GM23338 (cell line): ENCODE data around the gene EFR3B. TPM values are rescaled to one million over a fixed set of nuclear protein-coding genes. Genes with fewer than 3 reads are reported as not detected.

ENCODE experiments used
- ATAC-seq: fragments of 200-7000 bp; cut with Tn5 transposase; 3 replicates; pipeline ENCODE4 v1.9.1; 2020
- DNase-seq: peaks from one replicate; pipeline ENCODE4 v3.0.0-alpha.2; 2015; ENCODE audit warnings: low spot score
- H2AFZ ChIP-seq: fragments of 200-600 bp; sonication (generic); 2 replicates; pipeline ENCODE4 v1.8.0; 2016; ENCODE audit warnings: antibody characterized with exemption, mild to moderate bottlenecking, moderate library complexity
- H3F3A ChIP-seq: fragments of 200-600 bp; sonication (generic); replicated peaks from 2 replicates; pipeline ENCODE4 v1.8.0; 2017; ENCODE audit warnings: antibody characterized with exemption, mixed run types, low read depth
- H3K27ac ChIP-seq: fragments of 200-600 bp; sonication (generic); 2 replicates; pipeline ENCODE4 v1.6.1; 2016; ENCODE audit warnings: low read depth
- H3K27me3 ChIP-seq: fragments of 200-600 bp; sonication (generic); 2 replicates; pipeline ENCODE4 v1.8.0; 2016; ENCODE audit warnings: mild to moderate bottlenecking, mixed run types, moderate library complexity; ENCODE audit not compliant: insufficient read depth
- H3K36me3 ChIP-seq: fragments of 200-600 bp; sonication (generic); 2 replicates; pipeline ENCODE4 v1.8.0; 2016; ENCODE audit warnings: mild to moderate bottlenecking; ENCODE audit not compliant: insufficient read depth
- H3K4me1 ChIP-seq: fragments of 200-600 bp; sonication (generic); 2 replicates; pipeline ENCODE4 v1.8.0; 2016; ENCODE audit warnings: mild to moderate bottlenecking, moderate library complexity; ENCODE audit not compliant: insufficient read depth
- H3K4me2 ChIP-seq: fragments of 200-600 bp; sonication (generic); 2 replicates; pipeline ENCODE4 v1.7.1; 2017; ENCODE audit warnings: mixed run types
- H3K4me3 ChIP-seq: fragments of 200-600 bp; sonication (generic); 2 replicates; pipeline ENCODE4 v1.6.1; 2016; ENCODE audit warnings: mixed run types
- H3K79me2 ChIP-seq: fragments of 200-600 bp; sonication (generic); replicated peaks from 2 replicates; pipeline ENCODE4 v1.8.0; 2017; ENCODE audit warnings: mild to moderate bottlenecking; ENCODE audit not compliant: insufficient read depth
- H3K9me2 ChIP-seq: fragments of 200-600 bp; sonication (generic); 2 replicates; pipeline ENCODE4 v1.8.0; 2017; ENCODE audit not compliant: insufficient read depth
- H4K20me1 ChIP-seq: fragments of 200-600 bp; sonication (generic); replicated peaks from 2 replicates; pipeline ENCODE4 v1.8.0; 2017; ENCODE audit warnings: mild to moderate bottlenecking; ENCODE audit not compliant: insufficient read depth
- H3K27ac Mint-ChIP-seq: 2 replicates; pipeline ENCODE4 v1.8.0; 2020; ENCODE audit warnings: inconsistent platforms, mild to moderate bottlenecking, moderate library complexity, mixed read lengths
- H3K27me3 Mint-ChIP-seq: 3 replicates; pipeline ENCODE4 v1.8.0; 2022; ENCODE audit warnings: low read depth, mild to moderate bottlenecking, moderate library complexity, mixed read lengths, inconsistent platforms; ENCODE audit not compliant: insufficient read depth, poor library complexity
- H3K36me3 Mint-ChIP-seq: 3 replicates; pipeline ENCODE4 v1.8.0; 2021; ENCODE audit warnings: low read depth, mild to moderate bottlenecking, inconsistent platforms, moderate library complexity, mixed read lengths
- H3K4me1 Mint-ChIP-seq: 3 replicates; pipeline ENCODE4 v1.8.0; 2020; ENCODE audit warnings: mild to moderate bottlenecking, inconsistent platforms, mixed read lengths
- H3K4me3 Mint-ChIP-seq: 3 replicates; pipeline ENCODE4 v1.8.0; 2021; ENCODE audit warnings: moderate library complexity, mild to moderate bottlenecking, inconsistent platforms, mixed read lengths
- H3K9me3 Mint-ChIP-seq: 3 replicates; pipeline ENCODE4 v1.8.0; 2020; ENCODE audit warnings: moderate library complexity, mild to moderate bottlenecking, inconsistent platforms, mixed read lengths
- CREB1 ChIP-seq: fragments of 250-450 bp; sonication (Bioruptor Pico); IDR thresholded peaks from 2 replicates; pipeline ENCODE4 v1.5.0; 2020; ENCODE audit warnings: low read depth, mild to moderate bottlenecking, moderate library complexity
- CTCF ChIP-seq, 2 experiments: fragments of 200-600 bp in 1 of 2; sonication (generic) in 1 of 2; conservative IDR thresholded peaks; 2 replicates each; pipeline versions ENCODE4 v1.5.1 to v1.6.1; 2016 to 2017; ENCODE audit warnings: antibody characterized with exemption in 2 of 2, low read depth in 2 of 2, mild to moderate bottlenecking in 2 of 2, moderate library complexity in 1 of 2
- ETS1 ChIP-seq: IDR thresholded peaks from 2 replicates; pipeline ENCODE4 v1.6.1; 2016; ENCODE audit warnings: antibody characterized with exemption
- EZH2 ChIP-seq: fragments of 200-600 bp; sonication (generic); IDR thresholded peaks from one replicate; pipeline ENCODE4 v1.8.0; 2017; ENCODE audit warnings: antibody characterized with exemption, mild to moderate bottlenecking, low read depth; ENCODE audit not compliant: unreplicated experiment
- EZH2phosphoT487 ChIP-seq: fragments of 200-600 bp; sonication (generic); IDR thresholded peaks from one replicate; pipeline ENCODE4 v1.8.1; 2018; ENCODE audit warnings: antibody characterized with exemption; ENCODE audit not compliant: unreplicated experiment
- JUNB ChIP-seq: IDR thresholded peaks from one replicate; pipeline ENCODE4 v1.6.1; 2016; ENCODE audit warnings: antibody characterized with exemption; ENCODE audit not compliant: unreplicated experiment
- POLR2AphosphoS5 ChIP-seq: IDR thresholded peaks from 2 replicates; pipeline ENCODE4 v1.6.1; 2016; ENCODE audit warnings: antibody characterized with exemption, low read depth
- REST ChIP-seq: IDR thresholded peaks from one replicate; pipeline ENCODE4 v1.6.1; 2018; ENCODE audit warnings: antibody characterized with exemption; ENCODE audit not compliant: unreplicated experiment
- STAT1 ChIP-seq: IDR thresholded peaks from one replicate; pipeline ENCODE4 v1.6.1; 2016; ENCODE audit warnings: antibody characterized with exemption; ENCODE audit not compliant: unreplicated experiment
- ZNF114 ChIP-seq: fragments of 250-450 bp; sonication (Bioruptor Pico); IDR thresholded peaks from 2 replicates; pipeline ENCODE4 v1.5.0; 2020; ENCODE audit warnings: mild to moderate bottlenecking, moderate library complexity
- ZNF331 ChIP-seq: fragments of 250-450 bp; sonication (Bioruptor Pico); IDR thresholded peaks from 2 replicates; pipeline ENCODE4 v1.5.0; 2020; ENCODE audit warnings: low read depth, mild to moderate bottlenecking, moderate library complexity
- polyA plus RNA-seq: library from polyadenylated mRNA; unstranded; fragments of >200 nt; fragmentation: Nextera tagmentation; extraction: Ambion mirVana; gene quantifications from 2 replicates; pipeline ENCODE4 v1.2.1, GENCODE V29; 2016
- total RNA-seq: library from RNA; depleted of rRNA; stranded (reverse); fragments of >200 nt; shearing (Covaris generic); gene quantifications from 2 replicates; pipeline ENCODE4 v1.2.3, GENCODE V29; 2014

Gene EFR3B
- total and polyA plus RNA-seq, 2 experiments from 2014 or later = 3.3 to 10.7 TPM

- TF ChIP-seq REST (no peak), ZNF331 (CRISPR knock-in tag) (no peak), STAT1 (no peak), CREB1 (CRISPR knock-in tag) (no peak), POLR2AphosphoS5 (no peak), ZNF114 (CRISPR knock-in tag) (no peak), CTCF (conservative IDR thresholded peaks at IDR 0.05; ENCODE audit: low read depth in 2 of 2) (no peak), EZH2 (no peak), ETS1 (no peak), EZH2phosphoT487 (no peak), JUNB (no peak)
- H3K36me3 ChIP-seq = no peaks in the 10 kb centered on the region
Observed at GRCh38 chr2:25036221-25036559, 5.7 kb upstream of the EFR3B start.

More at GRCh38 chr2:25036221-25036559, 5.7 kb upstream of the EFR3B start:
- H3K4me3 ChIP-seq = no peak overlapping the region
- Mint-ChIP-seq H3K9me3 (no peaks in the 10 kb centered on the region), H3K27me3 (peaks cover 13% of the 10 kb centered on the region), H3K36me3 (no peaks in the 10 kb centered on the region; the same call in 2 of the 3 replicates), H3K4me3 (no peak overlapping the region), H3K4me1 (peaks cover 10% of the 10 kb centered on the region; the same call in 2 of the 3 replicates), H3K27ac (no peak overlapping the region)
- H3F3A ChIP-seq = no peaks in the 10 kb centered on the region; the same call in 1 of the 2 replicates
- no peaks in the 10 kb centered on the region for H4K20me1 ChIP-seq
- peaks cover 8% of the 10 kb centered on the region for H3K27me3 ChIP-seq
- H3K79me2 ChIP-seq = no peaks in the 10 kb centered on the region
- no peak overlapping the region for H3K4me2 ChIP-seq
- H3K27ac ChIP-seq = no peak overlapping the region
- H3K4me1 ChIP-seq = no peaks in the 10 kb centered on the region
- H3K9me2 ChIP-seq = no peaks in the 10 kb centered on the region
- H2AFZ ChIP-seq = no peak overlapping the region
- DNase-seq = no peak
- ATAC-seq = no peak
